HG02938 (cell line): Measurements from ENCODE around the gene FOCAD.

Experiments
- ATAC-seq: cut with Tn5 transposase; IDR thresholded peaks from one replicate; pipeline ENCODE4 v1.9.1; 2021; ENCODE audit warnings: mild to moderate bottlenecking, moderate library complexity; ENCODE audit not compliant: unreplicated experiment

FOCAD gene

DNA sequence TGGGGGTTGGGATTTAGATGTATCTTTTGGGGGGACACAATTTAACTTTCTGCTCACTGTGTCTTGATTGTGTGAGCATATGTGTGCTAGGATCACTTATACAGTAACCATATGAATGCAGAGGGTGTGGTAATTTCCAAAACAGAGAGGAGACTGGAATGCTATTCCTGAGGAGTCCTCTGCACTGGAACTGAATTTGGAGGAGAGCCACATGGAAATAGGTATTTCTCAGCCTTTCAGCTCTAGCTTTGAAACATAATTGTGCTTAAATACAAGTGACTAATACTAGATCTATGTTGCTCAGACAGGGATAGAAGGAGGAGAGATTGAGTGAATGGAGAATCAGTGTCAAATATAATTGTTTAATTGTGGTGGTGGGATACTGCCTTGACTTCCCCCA lies 45.5 kb downstream of the FOCAD start:
- ATAC-seq: no peak

DNA sequence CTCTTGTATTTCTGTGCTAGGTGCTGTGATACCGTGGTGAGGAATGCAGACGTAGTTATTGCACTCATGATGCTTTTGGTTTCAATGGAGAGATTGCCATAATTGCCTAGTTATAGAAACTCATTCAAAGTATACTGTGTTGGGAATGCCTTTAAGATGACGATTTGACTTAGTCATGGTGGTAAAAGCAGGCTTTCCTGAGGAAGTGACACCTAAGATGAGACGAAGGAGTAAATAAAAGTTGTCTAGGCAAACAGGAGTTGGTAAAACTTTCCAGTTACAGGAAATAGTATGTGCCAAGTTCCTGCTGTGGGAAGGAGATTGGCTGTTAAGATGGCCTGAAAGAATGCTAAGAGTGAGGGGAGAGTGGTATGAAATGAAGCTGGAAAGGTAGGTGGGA lies 48.1 kb downstream of the FOCAD start:
- no peak for ATAC-seq

DNA sequence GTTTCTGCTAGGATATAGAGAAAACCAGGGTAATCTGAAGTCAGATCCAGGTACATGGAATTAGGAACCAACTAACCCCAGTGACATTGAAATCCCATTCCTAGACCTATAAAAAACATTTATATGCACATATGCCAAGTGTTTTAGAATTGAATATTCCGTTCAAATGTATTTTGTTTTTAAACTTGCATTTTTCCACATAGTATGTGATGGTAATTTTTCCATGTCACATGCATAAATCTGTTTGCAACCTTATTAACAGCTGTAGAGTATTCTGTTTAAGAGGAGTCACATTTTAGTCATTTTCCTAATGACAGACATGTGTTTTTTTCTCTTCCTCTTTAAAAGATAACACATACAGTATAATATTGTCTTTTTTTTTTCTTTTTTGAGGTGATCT lies 50.2 kb downstream of the FOCAD start:
- no peak for ATAC-seq

DNA sequence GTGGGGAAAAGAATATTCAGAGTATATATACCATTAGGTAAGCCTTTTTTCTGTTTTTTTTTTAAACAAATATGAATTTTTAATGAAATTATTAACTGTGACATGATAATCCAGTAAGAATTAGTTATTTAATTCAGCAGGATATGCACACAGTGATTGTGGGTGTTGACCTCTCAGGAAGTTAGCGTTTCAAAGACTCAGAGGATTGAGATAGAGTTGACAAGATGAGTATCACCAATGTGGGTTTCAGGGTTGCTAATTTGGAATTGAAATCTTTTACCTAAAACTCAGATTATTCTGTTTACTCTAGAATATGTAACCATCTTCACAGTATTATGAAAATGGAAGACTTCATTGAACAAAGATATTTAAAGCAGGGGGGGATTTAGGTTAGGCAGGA lies 56.2 kb downstream of the FOCAD start:
- ATAC-seq: no peak

DNA sequence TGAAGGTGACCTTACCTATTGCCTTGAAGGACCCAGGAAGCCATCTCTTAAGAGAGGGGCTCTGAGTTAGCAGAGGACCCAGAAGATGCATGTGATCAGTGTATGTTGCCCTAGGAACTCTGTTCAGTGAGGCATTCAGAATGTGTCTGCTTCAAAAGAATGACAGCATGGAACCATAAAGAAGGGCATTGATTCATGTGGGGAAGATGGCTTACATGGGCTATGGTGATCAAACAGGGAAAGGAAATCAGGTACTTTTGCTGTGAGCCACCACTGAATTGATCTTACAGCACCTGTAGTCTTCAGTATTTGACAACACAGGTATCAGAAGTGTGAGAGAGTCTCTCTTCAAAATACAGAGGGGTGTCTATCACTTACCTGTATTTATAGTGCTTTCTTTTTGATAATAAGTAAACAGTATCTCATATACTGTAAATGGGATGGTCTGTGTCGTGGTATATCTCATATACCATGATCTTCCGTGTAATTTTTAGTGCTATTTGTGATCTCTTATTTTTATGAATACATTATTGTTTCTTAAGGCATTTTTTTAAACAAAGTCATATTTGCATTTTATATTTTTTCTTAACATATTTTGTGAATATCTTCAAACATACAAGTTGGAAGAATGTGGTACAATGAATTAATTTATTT lies 57.0 kb downstream of the FOCAD start:
- ATAC-seq: no peak

DNA sequence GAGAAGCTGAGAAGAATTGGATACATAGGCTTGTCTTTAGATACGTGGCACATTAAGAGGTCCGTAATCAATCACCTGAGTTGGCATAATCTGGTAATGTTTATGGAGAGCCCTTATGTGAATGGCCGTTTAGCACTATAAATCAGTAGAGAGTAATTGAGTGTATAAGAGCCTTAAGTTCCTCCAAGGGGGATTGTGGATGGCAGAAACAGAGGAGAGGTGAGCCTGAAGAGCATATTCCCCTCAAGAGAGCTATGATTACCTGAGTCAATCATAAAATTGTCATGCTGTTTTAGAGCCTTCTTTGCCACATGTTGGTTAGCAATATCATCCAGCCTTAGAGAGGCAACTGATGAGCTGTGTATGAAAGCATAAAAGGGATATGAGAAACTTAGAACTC lies 58.8 kb downstream of the FOCAD start:
- no peak for ATAC-seq

DNA sequence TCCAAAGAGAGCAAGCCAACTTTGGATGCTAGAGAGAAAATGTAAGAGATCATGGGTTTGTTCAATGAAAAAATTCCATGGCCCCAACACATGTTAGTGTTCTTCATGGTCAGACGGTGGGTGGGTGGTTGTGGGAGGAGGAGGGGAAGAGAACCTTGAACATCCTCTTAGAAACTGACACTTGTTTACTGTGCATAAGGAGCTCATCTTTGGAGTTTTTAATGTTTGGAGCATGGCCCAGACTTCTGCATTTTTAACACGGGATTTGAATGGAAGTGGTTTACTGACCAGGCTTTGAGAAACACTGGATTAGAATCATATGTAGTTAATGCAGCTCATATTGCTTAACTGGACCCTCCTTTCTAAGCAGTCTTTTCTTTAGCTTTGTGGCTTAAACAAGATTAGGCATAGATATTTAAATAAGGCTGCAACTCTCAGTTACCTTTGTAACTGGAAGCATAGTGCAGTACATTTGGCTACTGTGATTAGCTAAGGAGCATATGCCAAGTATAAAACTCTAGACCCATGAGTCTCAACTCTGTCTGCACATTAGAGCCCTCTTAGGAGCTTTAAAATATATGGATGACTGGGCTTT lies 60.1 kb downstream of the FOCAD start:
- ATAC-seq: no peak

DNA sequence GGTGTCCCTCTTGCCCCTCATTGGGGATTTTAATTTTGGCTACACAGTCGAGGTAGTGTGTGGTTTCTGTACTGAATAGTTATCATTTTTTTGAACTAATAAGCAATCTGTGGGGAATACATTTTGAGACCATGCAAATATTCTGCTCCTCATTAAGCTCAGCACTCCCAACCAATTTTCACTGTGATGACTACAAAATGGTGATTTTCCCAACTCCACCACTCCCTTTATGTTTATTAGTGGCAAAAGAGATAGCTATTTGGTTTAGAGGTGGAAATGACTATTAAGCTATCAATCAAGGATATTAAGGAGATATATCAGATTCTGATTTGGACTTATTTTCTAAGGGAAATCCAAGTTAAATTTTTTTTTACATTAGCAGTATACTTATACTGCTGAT lies 62.9 kb downstream of the FOCAD start:
- ATAC-seq: no peak

DNA sequence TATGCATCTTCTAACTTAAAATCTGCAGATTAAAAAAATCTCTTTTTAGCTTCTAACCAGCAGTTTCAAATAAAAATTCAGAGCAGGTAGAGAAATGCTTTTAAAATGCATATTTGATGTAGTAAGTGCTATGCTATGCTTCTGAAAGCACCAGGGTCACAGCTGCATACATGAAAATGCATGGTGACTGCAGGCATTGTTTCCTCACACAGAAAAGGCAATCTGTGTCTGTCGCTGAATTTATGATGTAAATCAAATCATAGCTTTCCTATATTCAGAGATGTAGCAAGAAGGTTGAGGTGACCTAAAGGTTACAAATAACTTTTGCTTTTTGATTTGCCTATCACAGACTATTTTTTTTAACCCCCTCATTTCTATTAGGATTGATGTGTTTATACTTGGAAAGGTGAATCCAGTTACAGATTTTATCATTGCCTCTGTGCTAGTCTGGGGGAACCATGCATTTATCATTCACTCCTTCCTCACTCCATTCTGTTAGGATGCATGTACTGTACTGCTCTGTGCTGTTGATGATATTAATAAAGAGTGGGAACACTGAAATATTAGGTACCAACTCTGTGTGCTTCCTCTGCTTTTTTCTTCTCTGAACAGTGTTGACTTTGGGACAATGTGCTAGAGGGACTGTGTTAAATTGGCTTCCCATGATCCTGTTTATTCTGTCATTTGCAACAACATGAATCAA lies 65.6 kb downstream of the FOCAD start:
- no peak for ATAC-seq

DNA sequence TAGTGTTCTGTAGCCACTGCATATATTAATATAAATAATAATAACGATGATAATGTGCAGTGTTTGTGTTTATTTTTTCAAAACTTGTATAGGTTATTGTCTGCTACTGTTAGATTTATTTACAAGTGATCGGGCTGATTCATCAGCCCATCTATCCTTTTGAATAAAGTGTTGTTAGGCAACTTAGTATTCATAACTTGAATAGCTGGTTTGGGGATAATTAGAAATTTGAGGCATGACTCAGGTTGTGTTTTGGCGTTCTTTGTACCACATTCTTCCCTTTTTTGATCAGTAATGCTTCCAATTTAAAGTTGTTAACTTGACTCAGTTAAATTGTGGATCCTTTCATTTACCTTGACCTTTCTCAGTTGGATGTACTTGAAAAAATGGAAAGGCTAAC lies 69.7 kb downstream of the FOCAD start:
- no peak for ATAC-seq

DNA sequence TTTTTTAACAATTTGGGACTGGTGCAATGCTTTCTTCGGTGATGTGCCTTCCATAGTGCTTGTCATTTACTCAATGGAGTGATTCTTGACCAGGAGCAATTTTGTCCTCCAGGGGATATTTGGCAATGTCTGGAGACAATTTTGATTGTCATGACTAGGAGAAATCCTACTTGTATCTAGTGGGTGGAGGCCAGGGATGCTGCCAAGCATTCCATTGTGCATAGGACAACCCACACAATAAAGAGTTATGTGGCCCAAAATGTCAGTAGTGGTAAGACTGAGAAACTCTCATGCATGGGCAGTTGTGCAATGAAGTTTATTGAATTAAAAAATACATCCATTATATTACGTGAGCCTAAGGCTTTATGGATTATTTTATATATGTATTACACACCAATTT lies 70.5 kb downstream of the FOCAD start:
- no peak for ATAC-seq

DNA sequence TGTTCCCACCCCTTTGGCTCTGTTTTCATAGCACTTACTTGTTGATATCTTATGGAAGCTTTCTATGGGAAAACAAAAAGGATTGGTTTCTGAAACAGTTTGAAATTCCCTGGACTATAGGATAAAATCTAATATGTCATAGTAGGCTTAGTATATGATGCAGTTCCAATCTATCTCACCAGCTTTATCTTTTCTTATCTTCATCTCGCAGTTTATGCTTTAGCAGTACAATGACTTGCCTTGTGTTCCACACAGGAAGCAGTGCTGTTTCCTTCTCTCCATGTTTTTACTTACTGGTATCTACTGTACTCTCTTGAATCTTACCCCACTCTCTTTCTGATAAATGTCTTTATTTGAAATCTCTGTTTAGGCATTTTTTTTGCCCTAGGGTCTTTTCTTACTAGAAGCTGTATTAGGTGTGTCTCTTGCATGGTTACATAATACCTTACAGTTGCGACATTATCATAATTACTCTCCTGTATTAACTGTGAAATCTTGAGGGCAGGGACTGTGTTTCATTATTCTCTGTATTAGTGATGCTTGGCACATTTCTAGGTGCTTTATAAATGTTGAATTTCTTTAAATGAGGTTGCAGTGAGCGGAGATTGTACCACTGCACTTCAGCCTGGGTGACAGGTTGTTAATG lies 76.3 kb downstream of the FOCAD start:
- ATAC-seq: no peak

DNA sequence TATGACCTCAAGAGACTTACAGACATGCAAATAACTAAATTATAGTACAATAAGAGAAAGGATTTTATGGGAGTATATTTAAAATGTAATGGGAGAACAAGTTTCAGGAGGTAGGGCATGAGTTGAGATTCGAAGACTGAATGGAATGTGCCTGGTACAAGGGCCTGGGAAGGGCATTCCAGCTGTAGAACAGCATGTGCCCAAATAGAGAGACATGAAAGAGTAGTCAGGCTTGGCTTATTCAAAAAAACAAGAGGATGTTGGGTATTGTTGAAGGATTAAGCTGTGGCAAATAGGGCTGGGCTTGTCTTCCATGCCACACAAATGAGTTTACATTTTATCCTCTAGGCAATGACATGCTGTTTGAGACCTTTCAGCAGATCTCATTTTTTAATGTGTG lies 86.9 kb downstream of the FOCAD start:
- ATAC-seq: no peak

DNA sequence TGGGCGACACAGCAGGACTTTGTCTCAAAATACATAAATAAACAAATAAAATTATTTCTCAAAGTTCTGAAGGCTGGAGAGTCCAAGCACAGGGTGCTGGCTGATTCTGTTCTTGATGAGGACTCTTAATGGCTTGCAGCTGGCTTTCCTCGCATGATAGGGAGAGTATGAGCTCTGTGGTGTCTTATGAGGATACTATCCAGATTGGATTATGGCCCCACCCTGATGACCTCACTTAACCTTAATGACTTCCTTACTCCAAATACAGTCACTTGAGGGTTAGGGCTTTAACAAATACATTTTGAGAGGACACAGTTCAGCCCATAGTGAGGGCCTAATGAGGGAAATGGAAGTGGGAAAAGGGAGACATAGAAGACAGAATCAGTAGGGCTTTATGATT lies 87.7 kb downstream of the FOCAD start:
- no peak for ATAC-seq

DNA sequence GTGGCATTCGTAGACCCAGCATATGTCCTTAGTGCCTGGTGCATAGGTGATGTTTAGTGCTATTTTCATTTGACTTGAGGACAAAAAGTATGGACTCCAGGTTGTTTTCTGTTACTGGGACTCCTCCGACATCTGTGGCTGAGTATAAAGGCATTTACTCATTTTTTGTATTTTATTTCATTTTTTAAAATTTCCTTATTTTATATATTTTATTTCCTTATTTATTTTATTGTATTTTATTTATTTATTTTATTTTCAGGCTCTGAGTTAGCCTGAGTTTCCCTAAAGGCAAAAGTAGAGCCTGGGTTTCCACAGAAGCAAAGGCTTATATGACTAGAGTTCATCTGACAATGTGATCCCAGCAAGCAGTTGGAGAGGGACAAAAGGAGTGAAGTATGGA lies 91.6 kb downstream of the FOCAD start:
- ATAC-seq: no peak

DNA sequence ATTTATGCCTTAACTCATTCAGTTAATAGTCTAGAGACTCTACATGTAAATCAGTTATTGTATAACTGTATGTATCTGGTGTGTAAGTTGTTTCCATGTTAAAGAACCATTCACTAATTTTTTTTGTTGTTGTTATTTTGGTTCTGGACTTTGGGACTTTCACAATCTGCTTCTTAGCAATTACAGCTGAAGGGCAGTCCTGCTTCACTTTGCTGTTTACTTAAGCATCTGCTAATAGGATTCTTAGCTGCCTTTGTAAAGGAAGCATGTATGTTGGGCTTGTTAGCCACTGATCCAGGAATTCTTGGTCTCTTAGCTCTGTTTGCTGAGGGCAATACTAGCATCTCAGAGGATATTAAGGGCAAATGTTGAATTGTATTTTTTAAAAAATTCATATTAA lies 97.0 kb downstream of the FOCAD start:
- ATAC-seq: no peak

DNA sequence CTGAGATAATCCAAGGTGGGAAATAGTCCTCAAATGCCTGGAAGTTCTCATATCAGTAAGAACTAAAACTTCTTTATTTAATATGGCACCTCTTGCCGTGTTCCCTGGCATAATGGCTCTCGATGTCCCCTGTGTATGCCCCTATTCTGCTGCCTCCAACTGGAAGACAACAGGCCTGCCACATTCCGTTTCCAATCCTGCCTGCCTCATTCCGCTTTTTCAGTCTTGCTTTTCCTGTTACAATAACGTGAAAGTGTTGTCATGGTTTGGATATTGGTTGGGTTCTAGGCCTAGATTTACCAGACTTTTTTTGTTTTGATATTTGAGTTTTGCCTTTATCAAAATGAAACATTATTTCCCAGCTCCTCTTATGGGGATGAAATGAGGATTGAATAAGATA lies 98.2 kb downstream of the FOCAD start:
- no peak for ATAC-seq

DNA sequence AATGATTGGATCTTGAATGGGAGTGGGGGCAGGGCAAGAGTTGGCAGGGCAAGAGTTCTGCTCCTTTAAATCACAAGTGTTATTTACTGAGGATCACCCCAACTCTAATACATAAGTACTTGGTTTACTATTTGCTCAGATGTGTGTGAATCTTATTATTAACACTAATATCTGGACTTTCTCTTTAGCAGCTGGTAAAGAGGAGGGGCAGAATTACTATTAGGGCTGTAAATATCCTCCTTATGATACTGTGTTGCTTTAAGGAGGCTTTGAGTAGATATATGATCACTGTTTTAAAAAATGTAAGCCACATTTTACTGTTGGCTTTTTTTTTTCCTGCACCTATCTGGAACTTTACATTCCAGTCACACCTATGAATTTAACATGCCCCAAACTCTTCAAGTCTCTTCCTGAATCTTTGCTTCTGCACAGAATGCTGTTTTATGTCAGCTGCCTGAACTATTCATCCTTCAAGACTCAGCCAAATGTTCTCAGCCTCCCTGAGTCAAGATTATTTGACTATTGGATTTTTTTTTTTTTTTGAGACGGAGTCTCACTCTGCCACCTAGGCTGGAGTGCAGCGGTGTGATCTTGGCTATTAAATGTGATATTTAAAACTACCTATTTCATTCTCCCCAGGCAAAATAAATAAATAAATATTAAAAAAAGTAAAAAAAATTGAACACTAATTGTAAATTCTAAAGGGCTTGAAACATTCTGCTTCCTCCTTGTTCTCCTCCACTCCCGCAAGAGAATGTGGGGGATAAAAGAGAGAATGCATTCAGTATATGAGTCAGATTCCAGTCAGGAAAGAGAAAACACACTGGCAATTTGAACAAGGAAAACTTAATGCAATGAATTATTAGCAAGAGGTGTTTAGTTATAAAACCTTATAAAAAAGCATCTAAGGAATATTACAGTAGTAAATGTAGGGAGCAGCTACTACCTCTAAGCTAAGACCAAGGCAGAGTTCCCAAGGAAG lies 99.3 kb downstream of the FOCAD start:
- ATAC-seq: no peak

DNA sequence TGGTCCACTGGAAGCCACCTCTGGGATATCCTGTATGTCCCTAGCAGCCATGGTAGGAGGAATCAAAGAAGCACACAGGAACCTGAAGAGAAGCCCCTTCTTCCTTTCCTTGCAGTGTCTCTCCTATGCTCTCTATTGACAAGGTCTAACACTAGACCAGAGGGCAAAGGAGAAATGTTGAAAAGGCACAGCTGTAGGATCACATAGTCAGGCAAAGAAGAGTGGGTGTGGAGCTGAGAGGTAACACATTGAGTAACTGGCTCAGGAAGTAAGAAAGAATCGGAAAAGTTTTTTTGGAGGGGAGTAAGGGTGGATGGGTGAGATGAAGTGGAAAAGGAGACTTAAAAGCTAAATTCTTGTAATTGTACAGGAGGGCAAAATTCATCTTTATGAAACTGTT lies 100.1 kb downstream of the FOCAD start:
- no peak for ATAC-seq

DNA sequence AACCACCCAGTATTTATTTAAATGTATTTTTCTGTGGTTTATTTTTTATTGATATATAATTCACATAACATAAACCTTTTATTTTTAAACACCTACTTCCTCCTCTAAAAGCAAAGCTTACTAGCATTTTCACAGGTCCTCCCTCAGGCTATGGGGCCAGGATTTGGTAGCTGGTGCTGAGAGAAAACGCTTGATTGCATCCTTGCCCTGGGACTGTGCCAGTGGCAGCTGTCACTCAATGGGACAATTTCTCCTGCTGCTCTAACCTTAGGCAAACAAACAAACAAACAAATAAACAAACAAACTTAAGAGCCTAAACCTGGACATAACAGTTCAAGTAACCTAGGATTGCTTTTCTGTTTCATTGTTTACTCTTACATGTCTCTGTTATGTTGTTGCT lies 102.7 kb downstream of the FOCAD start:
- ATAC-seq: no peak
